ENCODE results near the gene CENPC.

DNA sequence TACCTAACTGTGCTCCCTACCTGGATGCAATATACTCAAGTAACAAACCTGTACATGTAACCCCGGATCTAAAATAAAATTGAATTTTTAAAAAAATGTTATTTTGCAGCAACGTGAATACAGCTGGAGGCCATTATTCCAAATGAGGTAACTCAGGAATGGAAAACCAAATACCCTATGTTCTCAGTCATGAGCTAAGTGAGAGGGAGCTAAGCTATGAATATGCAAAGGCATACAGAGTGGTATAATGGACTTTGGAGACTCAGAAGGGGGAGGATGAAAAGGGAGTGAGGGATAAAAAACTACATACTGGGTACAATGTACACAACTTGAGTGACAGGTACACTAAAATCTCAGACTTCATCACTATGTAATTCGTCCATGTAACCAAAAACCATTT, 78.6 kb downstream of the CENPC start:
- TF ChIP-seq, protein P1, sequence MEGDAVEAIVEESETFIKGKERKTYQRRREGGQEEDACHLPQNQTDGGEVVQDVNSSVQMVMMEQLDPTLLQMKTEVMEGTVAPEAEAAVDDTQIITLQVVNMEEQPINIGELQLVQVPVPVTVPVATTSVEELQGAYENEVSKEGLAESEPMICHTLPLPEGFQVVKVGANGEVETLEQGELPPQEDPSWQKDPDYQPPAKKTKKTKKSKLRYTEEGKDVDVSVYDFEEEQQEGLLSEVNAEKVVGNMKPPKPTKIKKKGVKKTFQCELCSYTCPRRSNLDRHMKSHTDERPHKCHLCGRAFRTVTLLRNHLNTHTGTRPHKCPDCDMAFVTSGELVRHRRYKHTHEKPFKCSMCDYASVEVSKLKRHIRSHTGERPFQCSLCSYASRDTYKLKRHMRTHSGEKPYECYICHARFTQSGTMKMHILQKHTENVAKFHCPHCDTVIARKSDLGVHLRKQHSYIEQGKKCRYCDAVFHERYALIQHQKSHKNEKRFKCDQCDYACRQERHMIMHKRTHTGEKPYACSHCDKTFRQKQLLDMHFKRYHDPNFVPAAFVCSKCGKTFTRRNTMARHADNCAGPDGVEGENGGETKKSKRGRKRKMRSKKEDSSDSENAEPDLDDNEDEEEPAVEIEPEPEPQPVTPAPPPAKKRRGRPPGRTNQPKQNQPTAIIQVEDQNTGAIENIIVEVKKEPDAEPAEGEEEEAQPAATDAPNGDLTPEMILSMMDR (IDR thresholded peaks at IDR 0.05), result no peak
- TF ChIP-seq EZH2 (IDR thresholded peaks at IDR 0.05; ENCODE audit: borderline replicate concordance, insufficient read depth, low read depth, low read length, poor library complexity, severe bottlenecking), result no peak

Data from B cell (primary cell).